Loucy (cell line): ENCODE data around the gene NTRK1.

Experiments used
- EZH2phosphoT487 ChIP-seq: fragments of 200-600 bp; IDR thresholded peaks from 2 replicates; pipeline ENCODE4 v1.6.1; 2018; ENCODE audit warnings: antibody characterized with exemption, mild to moderate bottlenecking, moderate library complexity, borderline replicate concordance
- TF ChIP-seq, protein P1 (sequence below): fragments of 200-600 bp; sonication (generic); conservative IDR thresholded peaks from 2 replicates; pipeline ENCODE4 v1.5.1; 2014; ENCODE audit warnings: mild to moderate bottlenecking, antibody characterized with exemption, low read length

DNA sequence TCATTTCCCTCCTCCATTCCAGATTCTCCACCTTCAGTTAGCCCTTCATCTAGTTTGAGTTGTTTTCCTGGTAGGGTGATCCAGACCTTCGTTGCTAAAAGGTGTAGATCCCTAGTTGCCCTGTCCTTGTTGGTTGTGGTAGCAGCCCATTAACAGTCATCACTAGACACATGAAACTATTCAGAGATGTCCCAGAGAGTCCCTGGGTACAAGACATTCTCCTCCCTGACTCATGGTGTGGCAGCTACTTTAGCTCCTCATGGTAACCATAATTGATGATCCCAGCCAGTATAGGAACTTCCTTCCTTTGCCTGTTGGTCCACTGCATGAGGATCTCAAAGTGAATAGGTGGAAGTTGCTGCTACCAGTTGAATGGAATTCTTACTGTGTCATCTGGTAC, 38.0 kb upstream of the NTRK1 start:
- TF ChIP-seq, protein P1, sequence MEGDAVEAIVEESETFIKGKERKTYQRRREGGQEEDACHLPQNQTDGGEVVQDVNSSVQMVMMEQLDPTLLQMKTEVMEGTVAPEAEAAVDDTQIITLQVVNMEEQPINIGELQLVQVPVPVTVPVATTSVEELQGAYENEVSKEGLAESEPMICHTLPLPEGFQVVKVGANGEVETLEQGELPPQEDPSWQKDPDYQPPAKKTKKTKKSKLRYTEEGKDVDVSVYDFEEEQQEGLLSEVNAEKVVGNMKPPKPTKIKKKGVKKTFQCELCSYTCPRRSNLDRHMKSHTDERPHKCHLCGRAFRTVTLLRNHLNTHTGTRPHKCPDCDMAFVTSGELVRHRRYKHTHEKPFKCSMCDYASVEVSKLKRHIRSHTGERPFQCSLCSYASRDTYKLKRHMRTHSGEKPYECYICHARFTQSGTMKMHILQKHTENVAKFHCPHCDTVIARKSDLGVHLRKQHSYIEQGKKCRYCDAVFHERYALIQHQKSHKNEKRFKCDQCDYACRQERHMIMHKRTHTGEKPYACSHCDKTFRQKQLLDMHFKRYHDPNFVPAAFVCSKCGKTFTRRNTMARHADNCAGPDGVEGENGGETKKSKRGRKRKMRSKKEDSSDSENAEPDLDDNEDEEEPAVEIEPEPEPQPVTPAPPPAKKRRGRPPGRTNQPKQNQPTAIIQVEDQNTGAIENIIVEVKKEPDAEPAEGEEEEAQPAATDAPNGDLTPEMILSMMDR = no peak
- no peak for TF ChIP-seq EZH2phosphoT487
